ENCODE results near the gene GSN.

GSN gene

DNA sequence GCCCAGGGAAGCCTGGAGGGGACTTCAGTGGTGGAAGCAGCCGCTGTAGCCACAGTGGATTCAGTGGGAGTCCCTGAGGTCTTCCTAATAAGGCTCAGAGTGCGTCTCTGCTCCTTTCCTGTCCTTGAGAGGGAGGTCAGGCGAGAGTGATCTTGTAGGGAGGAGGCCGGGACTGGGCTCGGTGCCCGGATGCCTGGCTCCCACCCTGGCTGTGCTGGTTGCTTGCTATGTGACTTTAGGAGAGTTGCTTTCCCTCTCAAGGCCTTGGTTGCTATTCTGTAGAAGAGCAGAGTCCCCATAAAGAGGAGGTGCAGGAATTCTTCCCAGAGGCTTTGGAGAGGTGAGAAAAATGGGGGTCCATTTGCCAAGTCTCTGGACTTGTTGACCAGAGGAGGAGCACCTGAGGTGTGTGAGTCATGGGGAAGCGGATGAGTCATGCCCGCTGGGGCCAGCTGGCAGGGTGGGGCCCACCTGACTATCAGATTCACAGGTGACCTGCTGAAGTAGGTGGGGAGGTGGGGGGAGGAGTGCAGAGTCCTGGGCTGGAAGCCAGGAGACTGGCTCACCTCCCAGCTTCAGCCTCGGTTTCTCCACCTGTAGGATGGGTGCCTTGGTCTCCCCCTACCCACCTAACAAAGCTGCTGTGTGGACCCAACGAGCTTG is 13.8 kb downstream of the GSN start:
- H3K4me3 ChIP-seq = no peak overlapping the region

DNA sequence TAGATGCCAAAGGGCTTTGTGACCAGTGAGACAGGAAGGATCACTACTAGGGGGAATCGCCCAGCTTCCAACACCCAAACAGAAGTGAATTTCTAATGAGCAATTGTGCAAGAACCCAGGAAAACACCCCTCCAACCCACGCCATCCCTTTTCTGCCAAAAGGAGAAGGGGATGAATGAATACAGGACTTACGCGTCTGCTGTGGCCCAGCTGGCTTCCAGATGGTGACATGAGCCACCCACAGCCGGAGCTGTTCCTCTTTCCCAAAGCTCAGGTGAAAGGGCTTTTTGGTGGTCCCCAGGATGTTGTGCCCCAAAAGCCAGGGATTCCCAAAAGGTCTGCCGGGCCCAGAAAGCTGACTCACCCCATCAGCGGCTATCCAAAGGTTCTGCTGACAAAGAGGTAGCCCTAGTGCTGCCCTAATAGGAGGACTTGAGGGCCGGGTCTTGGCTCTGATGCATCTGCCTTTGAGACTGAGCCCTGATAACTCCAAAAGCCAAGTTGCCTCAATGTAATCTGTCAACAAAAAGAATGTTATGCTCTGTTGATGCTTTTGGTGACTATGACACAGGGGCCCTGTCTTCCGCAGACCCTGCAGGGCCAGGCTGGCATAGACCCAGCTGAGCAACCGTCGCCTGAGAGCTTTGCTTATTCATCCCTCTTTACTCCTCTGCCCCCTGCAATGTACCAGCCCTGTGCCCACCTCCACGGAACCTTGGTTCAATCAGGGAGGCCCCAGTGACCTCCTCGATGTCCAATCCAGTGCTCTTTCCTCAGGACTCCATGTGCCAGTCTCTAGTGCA is 14.5 kb downstream of the GSN start:
- Histone ChIP-seq H3K36me3 (ENCODE audit: insufficient read depth, low read length) (no peaks in the 10 kb centered on the region), H3K9me3 (ENCODE audit: low read depth, low read length) (no peaks in the 10 kb centered on the region), H3K4me3 (no peak overlapping the region), H3K9ac (ENCODE audit: insufficient read length) (no peak overlapping the region), H3K27ac (no peak overlapping the region)
- no peak for TF ChIP-seq POLR2AphosphoS5 (IDR thresholded peaks at IDR 0.05; ENCODE audit: borderline replicate concordance, low read depth, low read length)
- TF ChIP-seq EZH2 (IDR thresholded peaks at IDR 0.05) = no peak
- TF ChIP-seq FOXP2 (optimal IDR thresholded peaks at IDR 0.05; ENCODE audit: control extremely low read depth, extremely low read length, insufficient read depth) = no peak
- DNase-seq (ENCODE audit: low read depth, low spot score) = no peak

More for the DNA sequence above, 13.8 kb downstream of the GSN start:
- H3K9ac ChIP-seq (ENCODE audit: insufficient read length) = no peak overlapping the region
- no peaks in the 10 kb centered on the region for H3K36me3 ChIP-seq (ENCODE audit: insufficient read depth, low read length)
- DNase-seq (ENCODE audit: low read depth, low spot score) = no peak
- TF ChIP-seq FOXP2 (optimal IDR thresholded peaks at IDR 0.05; ENCODE audit: control extremely low read depth, extremely low read length, insufficient read depth) = no peak
- TF ChIP-seq POLR2AphosphoS5 (IDR thresholded peaks at IDR 0.05; ENCODE audit: borderline replicate concordance, low read depth, low read length) = no peak
- TF ChIP-seq EZH2 (IDR thresholded peaks at IDR 0.05) = no peak
- H3K27ac ChIP-seq = no peak overlapping the region
- no peaks in the 10 kb centered on the region for H3K9me3 ChIP-seq (ENCODE audit: low read depth, low read length)

DNA sequence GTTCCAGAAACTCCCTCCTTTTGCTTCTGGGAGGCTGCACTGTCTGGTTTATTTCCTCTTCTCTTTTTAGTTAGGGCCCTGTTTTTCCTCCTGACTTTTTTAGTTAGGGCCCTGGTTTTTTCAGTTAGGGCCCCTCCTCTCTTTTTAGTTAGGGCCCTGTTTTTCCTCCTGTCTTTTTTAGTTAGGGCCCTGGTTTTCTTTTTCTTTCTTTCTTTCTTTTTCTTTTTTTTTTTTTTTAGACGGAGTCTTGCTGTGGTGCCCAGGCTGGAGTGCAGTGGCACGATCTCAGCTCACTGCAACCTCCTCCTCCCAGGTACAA is 15.1 kb downstream of the GSN start:
- Histone ChIP-seq H3K27ac (no peak overlapping the region), H3K9ac (ENCODE audit: insufficient read length) (no peak overlapping the region), H3K4me3 (no peak overlapping the region), H3K9me3 (ENCODE audit: low read depth, low read length) (no peaks in the 10 kb centered on the region), H3K36me3 (ENCODE audit: insufficient read depth, low read length) (no peaks in the 10 kb centered on the region)
- TF ChIP-seq POLR2AphosphoS5 (IDR thresholded peaks at IDR 0.05; ENCODE audit: borderline replicate concordance, low read depth, low read length) = no peak
- TF ChIP-seq FOXP2 (optimal IDR thresholded peaks at IDR 0.05; ENCODE audit: control extremely low read depth, extremely low read length, insufficient read depth) = no peak
- TF ChIP-seq EZH2 (IDR thresholded peaks at IDR 0.05) = no peak
- no peak for DNase-seq (ENCODE audit: low read depth, low spot score)

DNA sequence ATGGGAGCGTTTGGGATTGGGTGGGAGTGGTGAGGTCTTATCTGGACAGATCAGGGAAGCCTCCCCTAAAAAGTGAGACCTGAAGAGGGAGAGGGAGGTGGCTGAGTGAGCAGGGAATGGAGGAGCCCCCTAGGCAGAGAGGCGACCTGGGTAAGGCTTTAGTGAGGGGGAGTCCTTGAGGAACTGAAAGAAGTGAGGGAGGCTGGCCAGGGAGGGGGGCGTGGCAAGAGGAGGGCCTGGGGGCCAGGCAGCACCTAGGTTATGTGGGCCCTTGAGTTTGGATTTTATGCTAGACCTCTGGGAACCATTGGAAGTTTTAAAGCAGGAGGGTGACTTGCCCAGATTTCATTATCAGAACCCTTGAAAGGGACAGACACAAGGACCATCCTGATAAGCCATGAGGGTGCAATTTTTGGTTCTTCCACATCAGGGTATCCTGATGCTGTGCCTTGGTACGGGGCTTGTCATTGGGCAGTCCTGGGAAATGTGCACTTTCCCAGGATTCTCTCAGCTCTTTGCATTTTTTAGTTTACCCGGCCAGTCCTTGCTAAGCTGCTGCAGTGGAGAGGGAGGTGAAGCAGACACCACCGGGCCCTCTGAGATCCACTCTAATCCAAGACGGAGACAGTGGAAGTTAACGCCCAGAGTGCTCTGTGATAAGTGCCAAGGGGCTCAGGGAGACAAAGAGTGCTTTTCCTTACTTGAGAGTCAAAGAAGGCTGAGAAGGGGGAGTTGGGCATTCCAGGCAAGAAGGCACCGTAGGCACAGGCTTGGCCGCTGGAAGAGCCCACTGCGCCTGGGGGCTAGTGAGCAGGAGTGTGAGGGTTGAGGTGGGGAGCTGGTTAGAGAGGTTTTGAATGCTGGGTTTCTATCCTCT is 16.1 kb downstream of the GSN start:
- no peak for DNase-seq (ENCODE audit: low read depth, low spot score)
- H3K9ac ChIP-seq (ENCODE audit: insufficient read length) = no peak overlapping the region

DNA sequence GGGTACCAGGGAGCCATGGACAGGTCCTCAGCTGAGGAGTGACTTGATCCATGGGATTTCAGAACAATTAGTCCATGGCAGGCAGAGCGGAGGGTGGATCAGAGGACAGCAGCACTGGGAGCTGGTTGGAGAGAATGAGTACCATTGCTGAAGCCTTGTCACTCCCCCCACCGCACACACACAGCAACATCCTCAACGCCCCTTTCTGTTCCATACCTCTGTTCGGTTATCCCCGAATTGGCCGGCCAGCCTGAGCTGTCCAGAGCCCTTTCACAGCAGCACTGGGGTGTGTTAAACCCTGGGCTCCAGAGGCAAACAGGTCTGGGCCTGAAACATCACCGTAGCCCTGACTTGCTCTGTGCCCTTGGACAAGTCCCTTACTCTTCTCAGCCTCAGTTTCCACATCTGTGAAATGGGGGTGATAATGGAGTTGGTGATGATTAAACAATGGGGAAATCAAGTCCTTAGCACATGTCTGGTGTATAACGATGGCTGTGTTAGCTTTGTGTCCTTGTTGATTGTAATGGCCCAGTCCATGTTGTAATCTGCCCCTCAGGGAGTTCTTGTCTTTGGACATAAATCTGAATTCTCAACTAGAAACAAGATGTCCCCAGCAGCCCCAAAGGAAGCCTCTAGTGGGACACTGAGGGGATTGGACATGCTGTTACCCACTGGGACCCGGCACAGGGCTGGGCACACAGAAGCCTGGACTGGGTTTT is 16.9 kb downstream of the GSN start:
- no peak overlapping the region for H3K4me3 ChIP-seq
- H3K9ac ChIP-seq (ENCODE audit: insufficient read length) = no peak overlapping the region
- no peaks in the 10 kb centered on the region for H3K9me3 ChIP-seq (ENCODE audit: low read depth, low read length)
- DNase-seq (ENCODE audit: low read depth, low spot score) = no peak
- no peaks in the 10 kb centered on the region for H3K36me3 ChIP-seq (ENCODE audit: insufficient read depth, low read length)
- no peak overlapping the region for H3K27ac ChIP-seq
- TF ChIP-seq EZH2 (IDR thresholded peaks at IDR 0.05) (no peak), POLR2AphosphoS5 (IDR thresholded peaks at IDR 0.05; ENCODE audit: borderline replicate concordance, low read depth, low read length) (no peak)

More for the DNA sequence above, 16.1 kb downstream of the GSN start:
- TF ChIP-seq FOXP2 (optimal IDR thresholded peaks at IDR 0.05; ENCODE audit: control extremely low read depth, extremely low read length, insufficient read depth) (no peak), POLR2AphosphoS5 (IDR thresholded peaks at IDR 0.05; ENCODE audit: borderline replicate concordance, low read depth, low read length) (no peak)
- H3K36me3 ChIP-seq (ENCODE audit: insufficient read depth, low read length) = no peaks in the 10 kb centered on the region
- H3K9me3 ChIP-seq (ENCODE audit: low read depth, low read length) = no peaks in the 10 kb centered on the region
- no peak overlapping the region for H3K27ac ChIP-seq
- no peak overlapping the region for H3K4me3 ChIP-seq

DNA sequence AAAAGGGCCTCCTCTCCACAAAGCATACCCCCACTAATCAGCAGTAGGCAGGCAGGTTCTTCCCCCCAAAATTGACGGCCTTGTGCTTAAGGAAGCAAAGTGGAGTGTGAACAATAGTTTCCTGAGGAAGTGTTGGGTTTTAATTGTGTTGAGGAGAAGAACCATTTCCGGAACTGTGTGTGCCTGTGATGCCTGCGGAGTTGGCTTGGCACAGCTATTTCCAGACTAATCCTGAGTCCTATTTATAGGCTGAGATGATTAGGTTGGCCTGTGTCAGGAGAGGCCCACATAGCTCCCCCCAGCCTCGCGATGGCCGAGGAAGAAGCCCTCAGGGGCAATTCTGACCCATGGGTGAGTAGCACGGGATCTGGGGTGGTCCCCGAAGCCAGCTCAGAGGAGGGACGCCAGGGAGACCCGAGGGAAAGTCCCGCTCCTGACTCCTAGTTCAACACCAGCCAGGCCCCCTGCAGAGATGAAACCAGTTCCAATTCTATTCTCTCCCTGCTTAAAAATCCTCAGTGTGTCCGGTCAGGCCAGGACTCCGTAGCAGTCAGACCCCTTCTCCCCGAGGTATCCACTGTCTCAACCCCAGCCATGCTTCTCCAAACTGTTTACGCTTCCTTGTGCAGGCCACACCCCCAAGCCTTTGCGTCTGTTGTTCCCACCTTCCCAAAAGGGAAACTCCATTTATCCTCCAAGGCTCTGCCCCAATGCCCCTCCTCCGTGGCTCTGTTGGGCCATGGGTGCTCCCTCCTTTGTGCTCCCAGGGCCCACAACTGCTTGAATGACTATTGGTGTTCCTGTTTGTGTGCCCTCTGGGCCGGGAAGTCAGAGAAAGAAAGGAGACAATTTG is 18.1 kb downstream of the GSN start:
- DNase-seq (ENCODE audit: low read depth, low spot score) = no peak
- Histone ChIP-seq H3K9me3 (ENCODE audit: low read depth, low read length) (no peaks in the 10 kb centered on the region), H3K36me3 (ENCODE audit: insufficient read depth, low read length) (no peaks in the 10 kb centered on the region), H3K4me3 (peak overlapping the region; percentile 56), H3K27ac (peak overlapping the region; percentile 75), H3K9ac (ENCODE audit: insufficient read length) (peak overlapping the region; percentile 30)
- no peak for TF ChIP-seq POLR2AphosphoS5 (IDR thresholded peaks at IDR 0.05; ENCODE audit: borderline replicate concordance, low read depth, low read length)
- TF ChIP-seq FOXP2 (optimal IDR thresholded peaks at IDR 0.05; ENCODE audit: control extremely low read depth, extremely low read length, insufficient read depth) = no peak
- no peak for TF ChIP-seq EZH2 (IDR thresholded peaks at IDR 0.05)

DNA sequence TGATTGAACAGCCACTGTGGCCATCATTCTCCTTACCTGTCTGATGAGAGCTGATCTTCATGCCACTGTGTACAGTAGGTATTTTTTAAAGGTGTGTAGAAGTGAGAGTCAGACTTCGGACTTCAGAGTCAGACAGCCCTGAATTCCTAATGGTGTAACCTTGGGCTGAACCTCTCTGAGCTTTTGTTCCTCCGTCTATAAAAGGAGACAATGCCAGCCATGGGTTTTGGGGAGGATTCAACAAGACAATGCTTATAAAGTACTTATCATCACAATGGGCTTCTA is 18.7 kb downstream of the GSN start:
- H3K27ac ChIP-seq = peak overlapping the region; percentile 75
- no peaks in the 10 kb centered on the region for H3K9me3 ChIP-seq (ENCODE audit: low read depth, low read length)
- no peak for DNase-seq (ENCODE audit: low read depth, low spot score)
- peak overlapping the region; percentile 56 for H3K4me3 ChIP-seq
- H3K9ac ChIP-seq (ENCODE audit: insufficient read length) = no peak overlapping the region
- H3K36me3 ChIP-seq (ENCODE audit: insufficient read depth, low read length) = no peaks in the 10 kb centered on the region
- TF ChIP-seq FOXP2 (optimal IDR thresholded peaks at IDR 0.05; ENCODE audit: control extremely low read depth, extremely low read length, insufficient read depth) (no peak), POLR2AphosphoS5 (IDR thresholded peaks at IDR 0.05; ENCODE audit: borderline replicate concordance, low read depth, low read length) (no peak), EZH2 (IDR thresholded peaks at IDR 0.05) (no peak)
